ENCODE measurements around the gene CLVS2. TPM values are rescaled to one million over a fixed set of nuclear protein-coding genes. Genes with fewer than 3 reads are reported as not detected.

CLVS2 gene
- total RNA-seq, 4 donors from 2014 or later, result 0.09 to 0.13 TPM; not detected in 2

- no peaks in the 10 kb centered on the region for H3K27me3 ChIP-seq
- H3K4me1 ChIP-seq, result no peaks in the 10 kb centered on the region
- no peak for DNase-seq
- H3K27ac ChIP-seq, result no peak overlapping the region
- H3K36me3 ChIP-seq, result no peaks in the 10 kb centered on the region
- no peaks in the 10 kb centered on the region for H3K9me3 ChIP-seq
- TF ChIP-seq CTCF (IDR thresholded peaks at IDR 0.05) (no peak), POLR2A (IDR thresholded peaks at IDR 0.05) (no peak)
- H3K4me3 ChIP-seq, result no peak overlapping the region
Measured at GRCh38 chr6:123044341-123044860, 48.4 kb downstream of the CLVS2 start.

DNA sequence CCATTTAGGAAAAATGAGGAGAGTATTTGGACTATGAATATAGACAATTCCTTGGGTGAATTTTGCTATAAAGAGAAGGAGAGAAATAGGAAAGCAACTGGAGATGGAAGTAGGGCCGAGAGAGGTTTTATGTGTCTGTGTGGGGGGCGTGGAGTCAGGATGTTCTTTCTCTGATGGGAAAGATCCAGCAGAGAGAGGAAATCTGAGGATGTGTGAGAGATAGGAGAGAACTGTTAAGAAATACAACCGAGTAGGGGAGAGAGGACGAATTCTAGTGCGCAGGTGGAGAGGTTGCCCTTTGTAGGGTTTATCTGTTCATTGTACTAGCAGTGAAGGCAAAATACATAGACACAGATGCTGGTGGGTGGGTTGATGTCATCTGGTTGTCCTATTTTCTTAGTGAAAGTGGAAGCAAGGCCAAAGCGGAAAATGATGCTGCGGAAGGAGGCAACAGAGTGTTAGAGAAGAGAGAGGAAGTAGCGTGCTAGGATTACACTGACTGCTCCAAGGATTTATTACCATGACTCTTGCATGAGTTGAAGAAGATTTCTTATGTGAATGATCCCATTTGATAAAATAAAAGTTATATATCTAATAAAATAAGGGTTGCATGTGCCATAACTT lies 57.7 kb downstream of the CLVS2 start:
- TF ChIP-seq CTCF (IDR thresholded peaks at IDR 0.05) (no peak), POLR2A (IDR thresholded peaks at IDR 0.05) (no peak)
- no peak for DNase-seq

GRCh38 chr6:123055256-123055655 lies 59.2 kb downstream of the CLVS2 start:
- no peaks in the 10 kb centered on the region for H3K27me3 ChIP-seq
- no peak overlapping the region for H3K4me3 ChIP-seq
- no peaks in the 10 kb centered on the region for H3K4me1 ChIP-seq
- no peak overlapping the region for H3K27ac ChIP-seq
- no peaks in the 10 kb centered on the region for H3K36me3 ChIP-seq
- TF ChIP-seq CTCF (IDR thresholded peaks at IDR 0.05) (no peak), POLR2A (IDR thresholded peaks at IDR 0.05) (no peak)
- H3K9me3 ChIP-seq, result no peaks in the 10 kb centered on the region
- DNase-seq, result no peak

More for the DNA sequence above, 57.7 kb downstream of the CLVS2 start:
- Histone ChIP-seq H3K27me3 (no peaks in the 10 kb centered on the region), H3K27ac (no peak overlapping the region), H3K4me3 (no peak overlapping the region), H3K9me3 (no peaks in the 10 kb centered on the region), H3K4me1 (no peaks in the 10 kb centered on the region), H3K36me3 (no peaks in the 10 kb centered on the region)

GRCh38 chr6:123062670-123063069 lies 66.6 kb downstream of the CLVS2 start:
- H3K4me3 ChIP-seq, result no peak overlapping the region
- TF ChIP-seq POLR2A (IDR thresholded peaks at IDR 0.05), result no peak
- no peak for TF ChIP-seq CTCF (IDR thresholded peaks at IDR 0.05)
- no peak for DNase-seq
- no peaks in the 10 kb centered on the region for H3K4me1 ChIP-seq
- no peaks in the 10 kb centered on the region for H3K36me3 ChIP-seq
- H3K9me3 ChIP-seq, result no peaks in the 10 kb centered on the region
- H3K27ac ChIP-seq, result no peak overlapping the region
- no peaks in the 10 kb centered on the region for H3K27me3 ChIP-seq

GRCh38 chr6:123064038-123064437 lies 68.0 kb downstream of the CLVS2 start:
- DNase-seq, result no peak
- Histone ChIP-seq H3K27me3 (no peaks in the 10 kb centered on the region), H3K4me1 (no peaks in the 10 kb centered on the region), H3K9me3 (no peaks in the 10 kb centered on the region), H3K36me3 (no peaks in the 10 kb centered on the region), H3K27ac (no peak overlapping the region), H3K4me3 (no peak overlapping the region)
- TF ChIP-seq CTCF (IDR thresholded peaks at IDR 0.05) (no peak), POLR2A (IDR thresholded peaks at IDR 0.05) (no peak)

Measured in Peyer's patch (tissue), 4 donors.